ENCODE data around the gene POLR2L. TPM values are rescaled to one million over a fixed set of nuclear protein-coding genes. Genes with fewer than 3 reads are reported as not detected.
A peak's percentile ranks its signal among the peaks of the same experiment; 100 is the strongest.

The POLR2L gene
- total and polyA plus RNA-seq, 9 donors, result 4.9 to 89.3 (median 62.7) TPM

- WGBS, 3 donors, result 1 to 2% (median 1%) methylated on average over 20 to 25 of the region's 25 CpGs
- intact Hi-C loops (cut with DNase I), result loop anchor here in 1 of 4 donors (5.0 to 10.0 kb wide), 2 partner anchors 37 to 621 kb away; partner anchors contain the start of genes PIDD1 and RPLP2
- Histone ChIP-seq H3K4me3 (peak overlapping the region; percentile 49), H3K9me3 (no peaks in the 10 kb centered on the region), H3K27me3 (no peaks in the 10 kb centered on the region), H3K36me3 (no peaks in the 10 kb centered on the region), H3K27ac (peak overlapping the region; percentile 74 to 92), H3K4me1 (ENCODE audit: insufficient read depth) (peaks cover 28% of the 10 kb centered on the region)
- DNase-seq, result peak; percentile 88 to 93 (median 92)
- TF ChIP-seq POLR2A (IDR thresholded peaks at IDR 0.05) (peak; percentile 25), EP300 (IDR thresholded peaks at IDR 0.05) (peak; percentile 65)
- TF ChIP-seq, protein P1, sequence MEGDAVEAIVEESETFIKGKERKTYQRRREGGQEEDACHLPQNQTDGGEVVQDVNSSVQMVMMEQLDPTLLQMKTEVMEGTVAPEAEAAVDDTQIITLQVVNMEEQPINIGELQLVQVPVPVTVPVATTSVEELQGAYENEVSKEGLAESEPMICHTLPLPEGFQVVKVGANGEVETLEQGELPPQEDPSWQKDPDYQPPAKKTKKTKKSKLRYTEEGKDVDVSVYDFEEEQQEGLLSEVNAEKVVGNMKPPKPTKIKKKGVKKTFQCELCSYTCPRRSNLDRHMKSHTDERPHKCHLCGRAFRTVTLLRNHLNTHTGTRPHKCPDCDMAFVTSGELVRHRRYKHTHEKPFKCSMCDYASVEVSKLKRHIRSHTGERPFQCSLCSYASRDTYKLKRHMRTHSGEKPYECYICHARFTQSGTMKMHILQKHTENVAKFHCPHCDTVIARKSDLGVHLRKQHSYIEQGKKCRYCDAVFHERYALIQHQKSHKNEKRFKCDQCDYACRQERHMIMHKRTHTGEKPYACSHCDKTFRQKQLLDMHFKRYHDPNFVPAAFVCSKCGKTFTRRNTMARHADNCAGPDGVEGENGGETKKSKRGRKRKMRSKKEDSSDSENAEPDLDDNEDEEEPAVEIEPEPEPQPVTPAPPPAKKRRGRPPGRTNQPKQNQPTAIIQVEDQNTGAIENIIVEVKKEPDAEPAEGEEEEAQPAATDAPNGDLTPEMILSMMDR (IDR thresholded peaks at IDR 0.05), result no peak
Measured at GRCh38 chr11:843818-844692, 1.7 kb upstream of the POLR2L start.

DNA sequence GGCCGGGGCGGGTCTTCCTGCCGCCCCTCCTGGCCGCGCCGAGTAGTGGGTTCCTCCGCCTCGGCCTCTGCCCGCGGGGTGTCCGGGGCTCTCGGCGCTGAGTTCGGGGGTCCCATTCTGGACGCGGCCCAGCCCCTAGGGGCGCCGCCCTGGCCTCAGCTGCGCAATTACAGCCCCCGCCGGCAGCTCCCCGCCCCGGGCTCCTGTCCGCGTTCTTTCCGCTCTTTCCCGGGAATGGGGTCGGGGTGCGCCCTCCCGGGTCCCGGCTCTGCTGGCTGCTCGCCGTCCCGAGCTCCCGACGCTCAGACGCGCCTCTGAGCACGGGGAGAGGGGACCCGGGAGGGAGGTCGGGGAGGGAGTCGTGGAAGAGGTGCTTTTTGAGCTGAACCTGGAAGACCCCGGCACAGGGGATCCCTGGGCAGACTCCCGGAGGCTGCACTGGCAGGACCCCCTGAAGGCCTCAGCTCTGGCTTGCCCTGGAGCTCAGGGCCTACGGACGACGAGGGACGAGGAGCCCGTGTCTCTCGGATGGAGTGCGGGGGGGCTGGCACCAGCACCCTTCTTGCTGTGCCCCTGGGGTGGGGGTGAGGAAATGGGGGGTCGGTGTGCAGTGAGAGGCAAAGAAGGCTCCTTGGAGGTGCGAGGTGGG, 881 bp upstream of the POLR2L start:
- Histone ChIP-seq H3K4me3 (peak overlapping the region; percentile 49), H3K36me3 (no peaks in the 10 kb centered on the region), H3K4me1 (ENCODE audit: insufficient read depth) (peaks cover 26% of the 10 kb centered on the region), H3K9me3 (no peaks in the 10 kb centered on the region), H3K27me3 (no peaks in the 10 kb centered on the region), H3K27ac (peak overlapping the region; percentile 74 to 92)
- intact Hi-C loops (cut with DNase I), result loop anchor here in 1 of 4 donors (5.0 to 10.0 kb wide), 2 partner anchors 36 to 622 kb away; partner anchors contain the start of genes PIDD1 and RPLP2
- WGBS, 3 donors, result 0 to 2% (median 1%) methylated on average over 26 to 53 of the region's 53 CpGs
- peak in 1 of 5 donors; percentile 71 for DNase-seq
- TF ChIP-seq, protein P1 (IDR thresholded peaks at IDR 0.05), result no peak
- TF ChIP-seq EP300 (IDR thresholded peaks at IDR 0.05), result no peak
- TF ChIP-seq POLR2A (IDR thresholded peaks at IDR 0.05), result no peak

- Histone ChIP-seq H3K36me3 (no peaks in the 10 kb centered on the region), H3K4me3 (peak overlapping the region; percentile 49), H3K4me1 (ENCODE audit: insufficient read depth) (peaks cover 24% of the 10 kb centered on the region), H3K9me3 (no peaks in the 10 kb centered on the region), H3K27me3 (no peaks in the 10 kb centered on the region), H3K27ac (peak overlapping the region in 1 of 2 donors; percentile 92)
- 0 to 2% (median 1%) methylated on average over 22 to 27 of the region's 27 CpGs for WGBS, 3 donors
- intact Hi-C loops (cut with DNase I), result loop anchor here in 1 of 4 donors (5.0 to 10.0 kb wide), 2 partner anchors 35 to 623 kb away; partner anchors contain the start of genes PIDD1 and RPLP2
- DNase-seq, result no peak
- TF ChIP-seq EP300 (IDR thresholded peaks at IDR 0.05), result no peak
- TF ChIP-seq, protein P1 (IDR thresholded peaks at IDR 0.05), result no peak
- no peak for TF ChIP-seq POLR2A (IDR thresholded peaks at IDR 0.05)
Measured at GRCh38 chr11:841981-842369, 354 bp downstream of the POLR2L start.

DNA sequence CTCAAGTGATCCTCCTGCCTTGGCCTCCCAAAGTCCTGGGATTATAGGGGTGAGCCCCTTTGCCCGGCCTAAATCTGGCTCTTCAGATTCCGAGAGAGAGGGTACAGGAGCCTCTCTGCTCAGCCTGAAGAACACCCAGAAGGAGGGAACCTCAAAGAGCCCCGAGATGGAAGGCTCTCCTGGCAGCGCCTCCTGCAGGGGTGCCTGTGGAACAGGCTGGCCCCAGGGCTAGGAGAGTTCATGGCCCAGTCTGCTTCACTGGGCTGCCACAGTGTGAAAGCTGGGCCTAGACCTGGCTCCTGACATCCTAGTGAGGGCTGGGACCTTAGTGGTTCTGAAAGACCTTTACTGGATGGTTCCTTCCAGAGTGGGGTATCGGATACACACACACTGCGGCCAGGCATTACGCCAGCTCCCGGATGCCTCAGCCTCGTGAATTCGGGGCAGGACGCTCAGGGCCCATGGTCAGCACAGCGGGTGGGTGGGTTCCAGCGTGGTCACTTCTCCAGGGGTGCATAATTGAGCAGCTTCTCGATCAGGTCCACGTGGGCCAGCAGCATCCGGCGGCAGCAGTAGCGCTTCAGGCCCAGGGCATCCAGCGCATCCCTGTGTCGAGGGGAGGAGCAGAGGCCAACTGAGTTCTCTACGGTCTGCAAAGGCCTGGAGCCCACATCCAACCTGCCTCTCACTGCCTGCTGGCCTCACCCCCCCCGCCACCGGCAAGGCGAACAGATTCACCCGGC, 2.3 kb downstream of the POLR2L start:
- H3K27me3 ChIP-seq, result no peaks in the 10 kb centered on the region
- no peak overlapping the region for H3K27ac ChIP-seq
- DNase-seq, result no peak
- H3K9me3 ChIP-seq, result no peaks in the 10 kb centered on the region
- H3K4me3 ChIP-seq, result no peak overlapping the region
- intact Hi-C loops (cut with DNase I), result loop anchor here in 1 of 4 donors (5.0 to 10.0 kb wide), 2 partner anchors 33 to 625 kb away; partner anchors contain the start of genes PIDD1 and RPLP2
- 63 to 73% (median 63%) methylated on average over 21 to 25 of the region's 25 CpGs for WGBS, 3 donors
- H3K4me1 ChIP-seq (ENCODE audit: insufficient read depth), result peaks cover 15% of the 10 kb centered on the region
- H3K36me3 ChIP-seq, result no peaks in the 10 kb centered on the region
- TF ChIP-seq POLR2A (IDR thresholded peaks at IDR 0.05) (no peak), EP300 (IDR thresholded peaks at IDR 0.05) (no peak)
- TF ChIP-seq, protein P1 (IDR thresholded peaks at IDR 0.05), result no peak

Data from ovary (tissue), 9 donors.